ENCODE data around the gene NOM1. TPM values are rescaled to one million over a fixed set of nuclear protein-coding genes. Genes with fewer than 3 reads are reported as not detected.

Gene NOM1, protein sequence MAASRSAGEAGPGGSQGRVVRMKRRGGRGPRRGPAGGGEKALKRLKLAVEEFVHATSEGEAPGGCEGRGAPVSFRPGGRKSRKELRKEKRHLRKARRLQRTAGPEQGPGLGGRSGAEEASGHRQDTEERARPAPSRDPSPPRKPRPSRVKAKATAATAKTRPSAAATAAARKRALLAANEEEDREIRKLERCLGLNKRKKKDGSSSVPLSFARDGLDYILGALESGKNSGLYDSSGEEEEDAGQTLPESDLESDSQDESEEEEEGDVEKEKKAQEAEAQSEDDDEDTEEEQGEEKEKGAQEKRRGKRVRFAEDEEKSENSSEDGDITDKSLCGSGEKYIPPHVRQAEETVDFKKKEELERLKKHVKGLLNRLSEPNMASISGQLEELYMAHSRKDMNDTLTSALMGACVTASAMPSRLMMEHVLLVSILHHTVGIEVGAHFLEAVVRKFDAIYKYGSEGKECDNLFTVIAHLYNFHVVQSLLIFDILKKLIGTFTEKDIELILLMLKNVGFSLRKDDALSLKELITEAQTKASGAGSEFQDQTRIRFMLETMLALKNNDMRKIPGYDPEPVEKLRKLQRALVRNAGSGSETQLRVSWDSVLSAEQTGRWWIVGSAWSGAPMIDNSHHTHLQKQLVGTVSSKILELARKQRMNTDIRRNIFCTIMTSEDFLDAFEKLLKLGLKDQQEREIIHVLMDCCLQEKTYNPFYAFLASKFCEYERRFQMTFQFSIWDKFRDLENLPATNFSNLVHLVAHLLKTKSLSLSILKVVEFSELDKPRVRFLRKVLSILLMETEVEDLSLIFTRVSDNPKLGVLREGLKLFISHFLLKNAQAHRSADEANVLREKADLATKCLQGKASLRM
- total RNA-seq (2021; ENCODE audit: unreplicated experiment): 35.4 TPM
- 16.3 and 16.6 TPM in 2 replicates for polyA plus RNA-seq (2012)
- Bru-seq, nascent RNA: percentile 88 among the genes with signal in this experiment
- percentile 90 among the genes with signal in this experiment for BruChase-seq, experiment 1, labeled RNA remaining after a 6-hour chase
- BruChase-seq, experiment 2, labeled RNA remaining after a 2-hour chase: percentile 91 among the genes with signal in this experiment
- long read RNA-seq, full-length matches to known transcripts: 31 of 70 reads
- long read RNA-seq, partial matches to known transcripts: 30 of 70 reads
- long read RNA-seq, other reads (novel, unspliced or antisense): 9 of 70 reads

GRCh38 chr7:156949541-156950380 lies at the start of gene NOM1:
Gene NOM1, plus strand, starts transcription at chr7:156949712. Its CDS starts 26 bp downstream, at chr7:156949738.
- Histone ChIP-seq H3K27me3 (ENCODE audit: insufficient read depth, low read length) (no peaks in the 10 kb centered on the region), H3K9me3 (ENCODE audit: control insufficient read depth in 1 of 2, insufficient read depth in 1 of 2, low read depth in 1 of 2, low read length in 2 of 2) (no peaks in the 10 kb centered on the region), H4K20me1 (ENCODE audit: insufficient read depth) (peaks cover 31% of the 10 kb centered on the region), H3K9ac (ENCODE audit: low read length) (peak within 1 kb of the TSS; percentile 97), H3K4me1 (ENCODE audit: control insufficient read depth in 1 of 2, insufficient read depth in 2 of 2, low read length in 2 of 2) (peaks cover 6 to 34% of the 10 kb centered on the region in 2 experiments), H3K36me3 (ENCODE audit: control insufficient read depth in 1 of 2, insufficient read depth in 2 of 2, low read length in 2 of 2) (peaks cover 24 to 26% of the 10 kb centered on the region in 2 experiments), H3K27ac (ENCODE audit: low read depth, low read length) (peak within 1 kb of the TSS; percentile 78), H2AFZ (ENCODE audit: low read depth, low read length, poor library complexity, severe bottlenecking) (no peak within 1 kb of the TSS), H3K9me2 (ENCODE audit: insufficient read depth) (no peaks in the 10 kb centered on the region), H3K79me2 (ENCODE audit: insufficient read depth, low read length) (peaks cover 52% of the 10 kb centered on the region), H3K4me3 (replicated peaks in 1 of 2; ENCODE audit: low read depth in 1 of 2, low read length in 2 of 2) (peak within 1 kb of the TSS; percentile 90 to 95), H3K4me2 (ENCODE audit: low read length) (peak within 1 kb of the TSS; percentile 92)
- peak; percentile 85 for ATAC-seq
- ChIA-PET CTCF (interaction anchor here (0.8 to 1.4 kb wide), 2 partner anchors 20 to 22 kb away, joined by 3 read pairs; no protein-coding TSS in a partner anchor), POLR2A (interaction anchor here (0.9 kb wide), 1 partner anchor 50 kb away, joined by 3 read pairs; no protein-coding TSS in a partner anchor), RAD21 (ENCODE audit: low non-redundant PET in 1 of 2, low total read pairs in 2 of 2, uncharacterized antibody in 2 of 2, unreplicated experiment in 2 of 2) (no interaction called here)
- TF ChIP-seq TCF7L2 (IDR thresholded peaks at IDR 0.05; ENCODE audit: borderline replicate concordance, extremely low read depth, insufficient read depth, insufficient read length) (no peak), MAX (IDR thresholded peaks at IDR 0.05) (peak; percentile 97), ZNF274 (IDR thresholded peaks at IDR 0.05; ENCODE audit: low read depth, low read length) (no peak), ZFX (IDR thresholded peaks at IDR 0.05) (peak; percentile 73), RAD21 (IDR thresholded peaks at IDR 0.05; ENCODE audit: low read depth) (peak; percentile 42), POLR2A (IDR thresholded peaks at IDR 0.05; ENCODE audit: borderline replicate concordance, extremely low read depth, insufficient read depth, insufficient read length) (peak; percentile 59), CBX3 (IDR thresholded peaks at IDR 0.05; ENCODE audit: low read depth) (0 out of 2 replicates have a peak, but pooled peaks have one; percentile 72), SIN3A (IDR thresholded peaks at IDR 0.05; ENCODE audit: low read depth) (peak; percentile 89), ZBTB33 (IDR thresholded peaks at IDR 0.05; ENCODE audit: extremely low read depth, insufficient replicate concordance, low read length) (no peak), EGR1 (IDR thresholded peaks at IDR 0.05; ENCODE audit: low read depth) (peak; percentile 75), POLR2AphosphoS5 (IDR thresholded peaks at IDR 0.05; ENCODE audit: low read depth, low read length) (peak; percentile 89), YY1 (IDR thresholded peaks at IDR 0.05; ENCODE audit: extremely low read depth, insufficient replicate concordance, low read depth, low read length) (peak; percentile 99), CTCF (IDR thresholded peaks at IDR 0.05 in 2 of 3, conservative IDR thresholded peaks at IDR 0.05 in 1 of 3; ENCODE audit: borderline replicate concordance in 1 of 3, insufficient read depth in 1 of 3, low read depth in 2 of 3, low read length in 2 of 3) (peak; percentile 46 to 76 (median 50); a peak in 5 of 6 replicates)
- DNase-seq (ENCODE audit: low read depth, low spot score): peak; percentile 56
- intact Hi-C loops (cut with micrococcal nuclease): loop anchor here (2.0 to 10.0 kb wide), 3 partner anchors 47 to 1155 kb away; partner anchors contain the start of gene MNX1
- no TSS peak for BruUV-seq (replicated peaks)

All from HCT116 (cell line).